ENCODE measurements around the gene EML6.

EML6 gene

GRCh38 chr2:54952978-54953456 lies 229.6 kb downstream of the EML6 start:
- no peak for DNase-seq

GRCh38 chr2:54954158-54954557 lies 230.7 kb downstream of the EML6 start:
- no peak for DNase-seq

- DNase-seq, result no peak
Measured at GRCh38 chr2:54954705-54955357, 231.4 kb downstream of the EML6 start.

- DNase-seq, result no peak
Measured at GRCh38 chr2:54955358-54956110, 232.1 kb downstream of the EML6 start.

GRCh38 chr2:54956111-54956627 lies 232.7 kb downstream of the EML6 start:
- no peak for DNase-seq

- DNase-seq, result no peak
Measured at GRCh38 chr2:54957321-54957999, 234.0 kb downstream of the EML6 start.

GRCh38 chr2:54958717-54959371 lies 235.4 kb downstream of the EML6 start:
- no peak for DNase-seq

GRCh38 chr2:54960164-54960563 lies 236.7 kb downstream of the EML6 start:
- no peak for DNase-seq

- DNase-seq, result no peak
Measured at GRCh38 chr2:54962511-54962910, 239.0 kb downstream of the EML6 start.

GRCh38 chr2:54962935-54963440 lies 239.5 kb downstream of the EML6 start:
- no peak for DNase-seq

- no peak for DNase-seq
Measured at GRCh38 chr2:54963476-54963875, 240.0 kb downstream of the EML6 start.

GRCh38 chr2:54964271-54964670 lies 240.8 kb downstream of the EML6 start:
- DNase-seq, result no peak

GRCh38 chr2:54964816-54965215 lies 241.4 kb downstream of the EML6 start:
- no peak for DNase-seq

- DNase-seq, result no peak
Measured at GRCh38 chr2:54965425-54965824, 242.0 kb downstream of the EML6 start.

GRCh38 chr2:54966165-54966832 lies 242.8 kb downstream of the EML6 start:
- DNase-seq, result no peak

GRCh38 chr2:54966837-54967236 lies 243.4 kb downstream of the EML6 start:
- DNase-seq, result no peak

GRCh38 chr2:54967269-54967668 lies 243.8 kb downstream of the EML6 start:
- no peak for DNase-seq

- DNase-seq, result no peak
Measured at GRCh38 chr2:54967759-54968365, 244.4 kb downstream of the EML6 start.

GRCh38 chr2:54968561-54969218 lies 245.2 kb downstream of the EML6 start:
- no peak for DNase-seq

GRCh38 chr2:54969295-54969939 lies 246.0 kb downstream of the EML6 start:
- no peak for DNase-seq

- DNase-seq, result no peak
Measured at GRCh38 chr2:54969940-54970338, 246.5 kb downstream of the EML6 start.

All from left hindlimb (tissue), 1 donor.